Stimulated activated CD4-positive, alpha-beta T cell treated with anti-CD3 and anti-CD28 coated beads, Interleukin-12 subunit alpha, Interleukin-12 subunit beta, amount 100 ng/mL, for 4 hours (primary cell): Measurements from ENCODE around the gene DMRTB1.

Experiments
- DNase-seq: peaks from one replicate; pipeline ENCODE4 v3.0.0-alpha.2; 2020

DMRTB1 gene

DNA sequence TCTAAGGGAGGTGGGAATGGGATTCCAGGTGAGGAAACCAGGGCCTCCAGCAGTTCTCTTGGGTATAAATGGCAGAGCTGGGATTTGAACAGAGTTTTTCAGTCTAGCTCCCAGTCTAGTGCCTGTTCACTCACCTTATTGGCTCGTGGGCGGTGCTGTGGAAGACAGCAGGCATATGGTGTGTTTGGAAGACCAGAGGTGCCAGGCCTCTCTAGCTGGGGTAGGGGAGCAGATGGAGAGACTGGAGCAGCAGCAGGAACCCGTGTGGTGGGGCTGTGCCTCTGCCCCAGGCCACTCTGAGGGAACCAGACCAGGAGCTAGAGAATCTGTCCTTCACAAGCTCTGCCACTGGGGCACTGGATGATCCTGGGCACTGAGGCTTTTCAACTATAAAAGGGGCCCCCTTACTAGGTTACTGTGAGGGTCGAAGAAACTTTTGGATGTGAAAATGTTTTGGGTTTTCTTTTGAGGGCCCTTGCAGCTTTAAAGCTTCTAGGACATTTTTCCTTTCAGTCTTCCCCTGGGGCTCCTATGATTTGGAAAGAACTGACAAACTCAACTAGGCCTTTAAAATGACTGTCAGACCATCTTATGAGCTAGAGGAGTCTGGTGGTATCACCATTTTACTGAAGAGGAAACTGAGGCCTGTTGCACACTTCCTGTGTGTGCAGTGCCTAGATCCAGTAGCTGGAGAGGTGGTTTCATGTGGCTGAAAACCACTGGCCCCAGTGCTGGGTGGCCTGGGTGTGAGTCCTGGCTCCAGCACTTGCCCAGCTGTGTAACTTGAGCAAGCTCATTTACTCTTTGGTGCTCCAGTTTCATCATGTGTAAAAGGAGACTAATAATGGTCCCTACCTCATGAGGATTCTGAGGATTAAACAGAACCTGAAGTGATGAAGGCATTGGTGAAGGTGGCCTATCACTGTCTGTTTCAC, 6.1 kb downstream of the DMRTB1 start:
- no peak for DNase-seq

DNA sequence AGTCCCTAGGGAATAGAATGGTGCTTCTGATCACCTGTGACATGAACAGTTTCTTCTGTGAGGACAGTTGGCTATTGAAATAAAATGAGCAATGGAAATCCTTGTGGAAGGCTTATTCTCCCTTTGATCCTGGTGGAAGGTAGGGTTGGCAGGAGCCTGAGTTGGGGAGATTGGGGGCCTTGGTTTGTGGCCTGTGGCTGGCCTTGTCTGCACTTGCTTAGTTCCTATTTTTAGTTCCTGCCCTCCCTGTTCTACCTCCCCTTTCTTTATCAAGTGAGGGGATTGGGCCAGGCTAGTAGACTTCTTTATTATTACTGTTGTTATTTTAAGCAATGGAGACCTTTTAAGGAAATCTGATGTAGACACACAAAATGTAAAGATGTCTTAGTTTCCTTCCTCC, 8.2 kb downstream of the DMRTB1 start:
- no peak for DNase-seq

DNA sequence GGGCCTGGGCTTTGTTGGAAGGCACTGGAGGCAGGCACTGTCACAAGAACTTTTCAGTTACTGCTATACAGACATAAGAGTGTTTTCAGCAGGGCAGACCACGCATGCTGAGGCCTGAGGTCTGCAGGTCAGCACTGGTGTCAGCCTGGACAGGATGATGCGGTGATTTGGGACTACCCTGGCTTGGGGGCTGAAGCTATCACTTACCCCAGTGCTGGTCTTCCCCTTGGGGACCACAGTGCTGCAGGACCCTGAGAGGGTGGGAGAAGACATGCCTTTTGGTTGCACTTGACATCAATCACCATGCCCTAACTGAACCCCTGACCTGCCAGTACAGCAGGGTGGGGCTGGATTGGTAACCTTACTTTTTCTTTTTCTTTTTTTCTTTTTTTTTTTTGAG, 9.2 kb downstream of the DMRTB1 start:
- DNase-seq: no peak

DNA sequence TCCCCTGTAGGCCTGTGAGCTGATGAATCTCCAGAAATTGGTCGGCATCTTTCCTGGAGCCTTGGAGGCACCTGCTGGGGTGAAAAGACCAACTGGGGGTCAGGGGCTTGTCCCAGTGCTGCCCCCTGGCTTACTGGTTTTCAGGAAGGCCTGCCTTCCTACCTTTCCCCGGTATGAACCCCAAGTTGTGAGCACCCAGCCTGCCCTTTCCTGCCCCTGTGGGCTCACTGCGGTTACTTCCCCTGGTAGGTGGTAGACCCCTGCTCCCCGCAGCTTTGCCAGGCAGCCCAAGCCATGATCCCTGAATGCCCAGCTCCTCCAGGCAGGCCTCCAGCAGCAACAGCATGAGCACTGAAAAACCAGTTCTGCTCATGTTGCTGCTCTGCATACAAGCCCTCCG, 10.2 kb downstream of the DMRTB1 start:
- no peak for DNase-seq

DNA sequence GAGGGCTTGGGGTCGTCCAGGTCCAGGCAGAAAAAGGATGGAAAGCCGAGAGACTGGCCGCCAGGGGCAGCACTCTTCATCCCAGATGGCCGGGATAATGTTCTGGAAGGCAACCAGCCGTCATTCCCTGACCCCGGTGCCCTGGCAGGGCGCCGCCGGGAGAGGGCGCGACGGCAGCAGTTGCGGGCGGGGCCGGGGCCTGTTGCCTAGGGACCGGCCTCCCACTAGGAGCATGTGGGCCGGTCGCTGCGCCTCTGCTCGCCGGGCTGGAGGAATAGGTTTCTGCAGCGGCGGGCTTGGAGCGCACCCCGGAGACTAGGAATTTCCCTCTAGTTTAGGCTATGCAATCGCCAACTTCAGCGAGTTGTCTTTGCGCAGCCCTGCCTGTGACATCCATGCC, 11.0 kb downstream of the DMRTB1 start:
- DNase-seq: no peak

DNA sequence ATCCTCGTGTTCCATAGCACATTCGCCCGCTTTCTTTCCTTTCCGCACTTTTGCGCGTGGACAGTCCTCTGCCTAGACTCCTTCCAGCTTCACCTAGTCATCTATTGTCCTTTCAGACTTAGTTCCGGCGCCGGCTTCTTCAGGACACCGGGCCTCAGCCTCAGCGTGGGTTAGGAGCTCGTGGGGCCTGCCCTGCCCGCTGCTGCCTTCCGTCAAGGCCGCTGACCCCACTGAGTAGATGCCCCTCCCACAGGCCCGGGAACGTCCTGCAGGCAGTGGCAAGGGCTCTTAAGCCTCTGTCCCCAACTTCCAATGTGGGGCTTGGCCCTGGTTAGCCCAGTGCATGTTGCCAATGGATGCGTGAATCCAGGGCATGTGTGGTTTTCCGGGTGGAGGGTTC, 11.4 kb downstream of the DMRTB1 start:
- no peak for DNase-seq

DNA sequence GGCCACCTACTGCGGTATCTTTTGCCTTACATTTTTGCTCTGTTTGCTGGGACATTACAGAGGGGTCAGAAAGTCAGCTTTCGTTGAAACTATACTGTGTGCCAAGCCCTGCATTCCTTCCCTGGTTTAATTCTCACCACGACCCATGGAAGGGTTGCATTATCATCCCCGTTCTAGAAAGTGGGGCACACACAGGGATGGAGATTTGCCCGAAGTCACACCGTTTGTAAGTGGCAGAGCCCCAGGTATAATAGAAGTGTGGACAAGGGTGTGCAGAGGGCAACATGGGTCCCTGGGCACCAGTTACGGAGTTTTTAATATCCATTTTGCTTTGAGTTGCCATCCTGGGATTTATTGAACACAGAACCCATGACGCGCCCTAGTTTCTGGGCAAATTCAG, 11.8 kb downstream of the DMRTB1 start:
- no peak for DNase-seq

DNA sequence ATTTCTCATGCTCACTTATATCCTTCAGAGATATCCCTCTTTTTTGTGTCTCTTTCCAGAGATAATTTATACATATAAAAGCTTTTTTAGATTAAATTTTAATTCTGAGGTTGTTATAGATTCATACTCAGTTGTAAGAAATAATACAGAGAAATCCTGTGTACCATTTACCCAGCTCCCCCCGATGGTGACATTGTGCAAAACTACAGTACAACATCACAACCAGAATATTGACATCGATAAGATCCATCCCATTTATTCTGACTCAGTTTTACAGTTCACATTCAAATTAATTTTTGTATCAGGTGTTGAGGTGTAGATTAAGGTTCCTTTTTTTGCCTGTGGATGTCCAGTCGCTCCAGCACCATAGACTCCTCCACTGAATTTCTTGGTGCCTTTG, 14.3 kb downstream of the DMRTB1 start:
- no peak for DNase-seq

DNA sequence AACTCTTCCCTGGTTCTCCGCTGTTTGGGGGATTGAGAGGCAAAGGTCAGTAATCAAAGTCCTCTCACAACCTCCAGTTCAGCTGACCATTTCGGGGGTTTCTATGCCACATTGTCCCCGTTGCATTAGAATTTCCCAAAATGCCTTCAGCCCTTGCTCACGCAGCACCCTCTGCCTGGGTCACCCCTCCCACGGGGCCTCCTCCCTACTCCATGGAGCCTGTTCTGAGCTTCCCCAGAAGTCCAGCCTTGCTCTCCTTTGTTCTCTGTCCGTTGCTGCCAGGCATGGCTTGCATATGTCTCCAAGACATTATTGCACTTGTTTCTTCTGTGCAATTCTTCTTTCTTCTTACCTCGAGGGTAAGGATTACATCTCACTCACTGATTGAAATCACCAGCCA, 16.5 kb downstream of the DMRTB1 start:
- no peak for DNase-seq

DNA sequence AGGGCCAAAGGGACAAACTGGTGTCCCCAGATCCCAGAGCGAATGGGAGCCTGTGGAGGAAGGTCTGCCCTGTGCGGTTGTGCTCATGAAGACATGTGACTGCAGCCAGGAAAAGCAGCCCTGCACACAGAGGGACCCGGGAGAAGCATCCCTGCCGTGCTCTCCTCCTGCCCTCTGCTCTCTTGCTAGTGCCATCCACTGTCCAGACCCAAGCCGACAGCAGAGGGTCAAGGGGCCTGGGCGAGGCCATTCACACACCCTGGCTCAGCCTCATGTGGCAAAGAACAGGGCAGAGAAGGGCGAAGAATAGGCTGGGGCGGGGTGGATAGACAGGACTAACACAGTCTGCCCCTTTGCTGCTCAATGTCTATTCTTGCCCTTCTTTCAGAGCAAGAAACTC, 17.4 kb downstream of the DMRTB1 start:
- no peak for DNase-seq

DNA sequence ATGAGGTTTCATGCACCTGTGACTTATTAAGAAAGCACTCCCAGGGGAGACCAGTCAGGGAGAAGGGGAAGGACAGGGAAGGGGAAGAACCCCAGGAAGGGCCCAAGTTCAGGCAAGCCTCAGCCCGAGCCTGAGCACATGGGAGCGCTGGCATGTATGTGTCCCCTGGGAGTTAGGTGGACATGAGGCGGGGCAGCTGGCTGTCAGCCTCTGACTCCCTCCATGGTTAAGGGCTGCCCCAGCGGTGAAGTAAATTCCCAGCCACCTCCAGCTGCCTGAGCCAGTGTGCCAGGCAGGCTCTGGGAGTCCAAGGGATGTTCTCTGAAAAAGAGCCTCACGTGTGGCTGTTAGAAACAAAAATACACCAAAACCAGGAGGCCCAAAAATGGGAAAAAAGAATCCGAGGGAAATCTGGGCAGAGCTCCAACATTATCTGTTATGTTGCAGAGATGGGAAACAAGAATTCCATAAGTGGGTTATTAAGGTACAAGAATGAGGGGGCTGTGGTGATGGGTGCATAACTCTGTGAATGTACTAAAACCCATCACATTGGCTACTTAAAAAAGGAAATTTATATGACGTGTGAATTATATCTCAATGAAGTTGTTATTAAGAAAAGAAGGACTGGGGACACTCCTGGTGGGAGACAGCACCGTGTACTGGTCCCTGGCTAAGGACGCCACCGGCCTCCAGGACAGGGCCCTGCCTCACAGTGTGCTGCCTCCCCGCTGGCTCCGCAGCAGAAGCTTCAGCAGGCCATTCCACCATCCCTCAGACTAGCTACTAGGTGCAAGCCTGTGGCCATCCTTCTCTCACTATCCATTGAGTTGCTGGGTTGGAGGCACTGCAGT, 18.7 kb downstream of the DMRTB1 start:
- no peak for DNase-seq

DNA sequence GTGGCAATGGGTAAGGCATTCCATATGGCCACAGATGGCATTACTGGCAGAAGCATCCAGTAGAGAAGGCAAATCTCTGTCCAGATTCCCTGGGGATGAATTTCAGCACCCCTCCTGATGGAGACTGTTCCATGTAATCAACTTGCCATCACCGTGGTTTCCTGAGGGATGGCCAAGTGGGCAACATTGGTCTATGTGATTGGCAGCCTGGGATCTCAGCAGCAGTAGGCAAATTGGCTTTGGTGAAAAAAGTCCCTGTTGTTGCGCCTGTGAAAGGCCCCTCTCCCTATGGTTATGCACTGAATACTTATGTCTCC, 19.3 kb downstream of the DMRTB1 start:
- DNase-seq: no peak

DNA sequence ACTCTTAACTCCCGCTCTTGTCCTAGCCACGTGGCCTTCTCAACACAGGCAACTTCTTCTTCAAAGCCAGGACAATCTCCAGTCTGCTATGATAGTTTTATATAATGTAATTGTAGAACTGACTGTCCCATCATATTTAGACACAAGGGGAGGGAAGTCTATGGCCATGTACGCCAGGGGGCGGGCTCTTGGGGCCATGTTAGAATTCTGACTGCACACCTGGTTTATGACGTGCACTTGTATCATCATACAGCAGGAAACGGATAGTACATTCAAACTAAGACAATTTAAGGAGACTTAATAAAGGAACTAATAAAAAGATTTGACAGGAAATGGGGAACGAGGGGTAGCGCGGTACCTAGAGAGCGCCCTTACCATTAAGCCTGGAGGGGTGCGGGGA, 21.5 kb downstream of the DMRTB1 start:
- no peak for DNase-seq

DNA sequence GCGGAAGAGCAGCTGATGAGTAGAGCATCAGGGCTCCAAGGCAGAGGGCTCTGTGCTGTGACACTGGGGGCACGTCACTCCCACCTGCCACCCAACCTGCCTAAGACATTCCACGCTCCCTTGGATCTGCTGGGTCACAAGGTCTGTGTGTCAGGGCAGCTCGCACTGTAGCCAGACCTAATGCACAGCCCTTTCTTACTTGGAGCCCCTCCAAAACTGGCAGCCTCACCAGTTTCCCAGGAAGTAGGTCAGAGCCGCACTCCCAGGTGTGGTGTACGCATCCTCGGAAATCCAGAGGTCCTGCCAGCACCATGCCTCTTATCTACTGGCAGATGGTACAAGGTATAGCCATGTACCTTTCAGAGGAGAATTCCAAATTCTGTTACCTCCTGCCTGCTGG, 22.3 kb downstream of the DMRTB1 start:
- DNase-seq: no peak

DNA sequence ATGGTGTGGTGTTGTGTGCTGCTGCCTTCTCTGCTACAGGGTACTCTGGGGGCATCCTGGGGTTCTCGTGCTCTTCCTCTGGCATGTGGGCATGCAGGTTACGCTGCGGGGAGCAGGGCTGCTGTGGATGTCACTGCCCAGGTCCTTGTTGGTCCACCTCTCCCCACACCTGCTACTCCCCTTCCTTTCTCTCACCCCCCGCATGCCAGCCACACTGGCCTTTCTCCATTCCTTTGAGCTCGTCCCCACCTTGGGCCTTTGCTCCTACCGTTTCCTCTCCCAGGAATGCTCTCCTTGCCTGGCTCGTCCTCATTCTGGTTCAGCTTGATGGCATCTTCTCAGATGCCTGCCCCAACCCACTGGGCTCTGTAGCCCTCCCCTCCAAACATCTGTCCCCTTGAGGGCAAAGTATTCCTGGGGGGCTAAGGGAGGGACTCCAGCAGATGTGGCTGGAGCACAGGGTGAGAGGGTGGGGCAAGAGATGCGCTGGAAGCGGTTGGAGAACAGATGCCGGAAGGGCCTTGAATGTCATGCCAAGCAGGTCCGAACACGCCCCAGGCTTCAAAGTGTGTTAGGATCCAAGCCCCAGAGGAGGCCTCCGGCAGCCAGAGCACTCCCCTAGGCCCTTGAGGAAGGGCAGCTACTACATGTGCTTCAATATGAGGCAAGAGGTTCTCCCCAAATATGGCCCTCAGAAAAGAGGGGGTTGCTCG, 23.4 kb downstream of the DMRTB1 start:
- DNase-seq: no peak

DNA sequence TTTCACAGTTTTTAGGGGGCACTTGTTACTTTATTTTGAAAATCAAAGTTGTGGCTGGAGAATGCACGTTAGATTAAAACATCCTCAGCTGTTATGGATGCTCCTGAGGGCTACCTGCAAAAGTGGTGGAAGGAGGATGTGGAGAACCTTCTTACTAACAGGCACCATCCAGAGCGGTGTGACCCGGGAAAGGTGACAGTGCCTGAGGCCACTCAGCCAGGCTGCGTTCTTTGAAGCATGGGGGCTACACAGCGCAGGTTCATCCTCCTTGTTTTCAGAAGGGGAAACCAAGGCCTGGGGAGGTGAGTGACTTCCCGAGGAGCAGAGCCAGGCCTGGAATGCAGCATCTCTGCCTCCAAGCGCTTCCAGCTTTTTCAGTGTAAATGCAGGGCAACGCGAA, 24.0 kb downstream of the DMRTB1 start:
- no peak for DNase-seq

DNA sequence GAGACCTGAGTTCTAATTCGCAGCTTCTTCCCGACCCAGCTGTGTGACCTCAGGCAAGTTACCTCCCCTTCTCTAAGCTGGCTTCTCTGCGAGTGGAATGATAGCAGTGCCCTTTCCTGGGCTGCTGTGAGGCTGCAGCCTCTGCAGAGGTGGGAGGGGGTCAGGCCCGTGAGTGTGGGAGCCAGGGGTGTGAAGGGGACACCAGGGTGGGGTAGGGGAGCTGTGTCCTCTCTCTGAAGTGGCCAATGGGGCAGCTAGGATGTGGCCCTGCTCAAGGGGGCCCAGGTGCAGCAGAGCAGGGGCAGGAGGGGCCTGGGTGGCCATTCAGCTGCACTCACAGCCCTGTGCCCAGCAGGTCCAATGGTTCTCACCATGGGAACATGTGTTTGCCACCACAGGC, 24.5 kb downstream of the DMRTB1 start:
- no peak for DNase-seq

DNA sequence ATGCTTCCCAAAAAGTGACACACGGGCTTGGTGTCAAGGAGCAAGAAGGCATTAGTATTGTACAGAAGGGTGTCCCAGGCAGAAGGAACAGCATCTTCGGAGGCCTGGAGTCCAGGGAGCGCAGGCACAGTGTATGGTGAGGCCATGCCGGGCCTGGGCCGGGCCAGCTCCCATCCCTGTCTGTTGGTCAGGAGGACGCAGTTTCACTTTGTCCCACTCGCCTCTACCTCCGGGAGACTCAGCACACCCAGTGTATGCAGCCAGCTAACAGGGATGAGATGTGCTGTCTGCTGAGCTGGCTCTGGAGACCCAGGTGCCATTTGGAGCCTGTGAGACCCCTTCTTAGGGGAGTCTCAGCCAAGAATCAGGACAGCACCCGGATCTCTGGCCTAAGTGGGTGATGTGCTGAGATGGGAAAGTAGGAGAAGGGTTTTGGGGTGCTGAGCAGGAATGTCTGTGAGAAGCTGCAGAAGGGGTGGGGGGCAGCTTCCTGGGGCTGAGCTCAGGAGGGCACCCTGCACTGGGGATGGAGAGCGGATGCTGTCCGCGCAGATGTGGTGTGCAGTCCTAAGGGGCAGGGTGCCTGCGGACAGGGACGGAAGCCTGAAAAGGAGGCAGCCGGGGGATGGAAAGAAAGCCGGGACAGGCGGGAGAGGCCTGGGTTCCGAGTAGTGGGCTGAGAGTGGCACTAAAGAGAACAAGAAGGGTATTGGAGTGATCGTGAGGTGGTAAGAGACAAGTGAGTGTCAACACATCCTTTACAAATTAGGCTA, 25.7 kb downstream of the DMRTB1 start:
- no peak for DNase-seq

DNA sequence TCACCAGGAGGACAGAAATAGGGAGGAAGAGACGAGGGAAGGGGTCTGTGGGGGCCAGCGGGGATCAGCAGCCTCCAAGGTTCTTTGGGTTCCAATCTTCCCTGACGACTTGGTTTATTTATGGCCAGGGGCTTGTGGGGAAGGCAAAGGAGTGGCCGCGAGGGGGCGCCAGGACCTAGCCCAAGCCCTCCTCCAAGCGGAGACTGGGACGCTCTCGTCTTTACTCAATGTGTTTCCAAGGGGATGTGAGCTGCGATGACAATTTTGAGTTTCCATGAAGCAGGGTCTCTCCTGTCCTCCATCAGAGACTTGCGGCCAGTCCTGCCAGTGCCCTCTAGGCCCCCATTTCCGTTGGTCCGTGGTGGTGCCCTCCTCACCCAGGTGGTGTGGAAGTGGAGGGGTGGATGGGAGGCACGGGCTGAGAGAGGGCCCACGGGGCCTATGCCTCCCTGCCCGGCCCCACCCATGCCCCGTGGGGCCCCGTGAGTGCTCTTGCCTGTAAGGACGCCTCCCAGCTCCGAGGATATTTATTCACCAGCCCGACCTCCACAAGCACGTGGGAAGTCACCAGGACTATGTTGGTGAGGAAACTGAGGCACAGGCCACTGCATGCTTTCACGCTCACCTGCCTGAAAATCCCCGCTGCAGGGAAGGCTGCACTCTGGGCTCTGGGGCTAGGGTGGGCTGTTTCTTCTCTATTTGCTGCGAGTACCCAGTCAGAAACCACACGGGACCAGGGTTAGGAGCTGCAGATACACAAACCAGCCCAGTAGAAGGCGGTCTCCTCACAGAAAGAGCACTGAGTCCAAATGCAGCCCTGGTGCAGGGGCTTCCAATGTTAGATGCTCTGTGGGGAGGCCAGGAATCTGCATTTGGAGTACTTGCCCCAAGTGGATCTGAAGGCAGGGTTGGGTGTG, 26.5 kb downstream of the DMRTB1 start:
- DNase-seq: peak; percentile 62

DNA sequence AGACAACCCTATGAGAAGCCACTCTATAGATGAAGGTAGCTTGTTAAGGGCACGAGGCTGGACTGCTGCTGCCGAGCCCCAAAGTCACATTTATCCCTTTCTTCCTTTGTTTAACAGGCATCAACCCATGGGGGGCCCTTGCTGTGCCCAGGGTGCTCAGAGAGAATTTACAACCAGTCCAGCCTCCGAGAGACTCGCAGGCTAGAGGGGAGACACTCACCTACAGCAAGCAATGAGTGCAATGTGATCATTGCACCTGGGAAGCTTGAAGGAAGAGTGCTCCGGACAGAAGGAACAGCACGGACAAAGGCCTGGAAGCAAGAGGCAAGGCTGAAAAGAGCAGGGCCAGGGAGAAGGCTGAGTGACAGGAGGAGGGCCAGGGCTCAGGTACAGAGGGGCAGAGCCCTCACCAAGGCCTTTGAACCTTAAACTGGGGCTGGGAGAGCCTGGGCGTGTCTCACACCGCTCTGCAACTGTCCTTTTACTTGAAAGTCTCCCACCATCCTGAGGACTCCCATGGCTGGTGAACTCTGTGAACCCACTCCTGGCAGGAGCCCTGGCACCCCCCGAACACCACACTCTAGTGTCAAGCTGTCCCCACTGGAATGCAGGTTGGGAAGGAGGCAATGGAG, 27.3 kb downstream of the DMRTB1 start:
- DNase-seq: no peak

DNA sequence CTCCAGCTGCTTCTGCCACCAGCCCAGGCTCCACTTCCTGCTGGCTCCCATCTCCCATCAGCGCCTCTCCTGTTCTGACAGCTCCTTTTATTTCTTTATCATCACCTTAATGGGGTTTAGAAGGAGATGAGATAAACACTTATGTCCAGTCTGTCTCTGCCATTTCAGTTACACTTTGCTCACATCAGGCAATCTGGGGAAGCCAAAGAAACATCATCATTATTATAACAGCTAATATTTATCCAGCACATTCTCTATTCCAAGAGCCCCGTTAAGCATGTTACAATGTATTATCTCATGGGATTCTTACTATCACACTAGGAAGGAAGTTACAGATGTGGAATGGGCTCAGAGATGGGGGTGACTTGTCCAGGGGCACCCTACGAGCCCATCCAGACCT, 31.2 kb downstream of the DMRTB1 start:
- no peak for DNase-seq
